H9 (cell line): ENCODE results near the gene GNA12. TPM values are rescaled to one million over a fixed set of nuclear protein-coding genes. Genes with fewer than 3 reads are reported as not detected.

Experiments used
- DNase-seq: peaks from one replicate; pipeline ENCODE4 v3.0.0-alpha.2; 2017
- H2AFZ ChIP-seq: one replicate; pipeline ENCODE4 v1.6.1; 2013; ENCODE audit warnings: mild to moderate bottlenecking, low read length, control low read depth, moderate library complexity
- H2AK5ac ChIP-seq: 2 replicates; pipeline ENCODE4 v1.6.1; 2013; ENCODE audit warnings: low read length, control low read depth, mixed read lengths; ENCODE audit not compliant: insufficient read length
- H2BK120ac ChIP-seq: one replicate; pipeline ENCODE4 v1.6.1; 2013; ENCODE audit warnings: low read depth, mild to moderate bottlenecking, low read length, control low read depth, inconsistent platforms; ENCODE audit not compliant: poor library complexity, severe bottlenecking
- H2BK12ac ChIP-seq: 2 replicates; pipeline ENCODE4 v1.6.1; 2013; ENCODE audit warnings: low read length, control low read depth, mixed read lengths, low read depth; ENCODE audit not compliant: insufficient read length
- H2BK15ac ChIP-seq: 2 replicates; pipeline ENCODE4 v1.6.1; 2013; ENCODE audit warnings: low read depth, low read length, control low read depth
- H2BK20ac ChIP-seq: one replicate; pipeline ENCODE4 v1.6.1; 2013; ENCODE audit warnings: low read depth, mild to moderate bottlenecking, low read length, control low read depth, inconsistent platforms; ENCODE audit not compliant: poor library complexity, severe bottlenecking
- H2BK5ac ChIP-seq: 2 replicates; pipeline ENCODE4 v1.6.1; 2013; ENCODE audit warnings: low read length, control low read depth, mixed read lengths; ENCODE audit not compliant: insufficient read length
- H3K14ac ChIP-seq: 2 replicates; pipeline ENCODE4 v1.6.1; 2013; ENCODE audit warnings: low read length, control low read depth; ENCODE audit not compliant: insufficient read depth
- H3K18ac ChIP-seq: 2 replicates; pipeline ENCODE4 v1.6.1; 2013; ENCODE audit warnings: low read depth, mild to moderate bottlenecking, mixed read lengths, low read length, control low read depth; ENCODE audit not compliant: insufficient read length
- H3K23ac ChIP-seq: 2 replicates; pipeline ENCODE4 v1.6.1; 2013; ENCODE audit warnings: low read length, control low read depth, mixed read lengths, low read depth; ENCODE audit not compliant: insufficient read length
- H3K23me2 ChIP-seq: 2 replicates; pipeline ENCODE4 v1.6.1; 2013; ENCODE audit warnings: low read depth, mild to moderate bottlenecking, mixed read lengths, low read length, control low read depth; ENCODE audit not compliant: insufficient read length, poor library complexity, severe bottlenecking
- H3K27ac ChIP-seq: 2 replicates; pipeline ENCODE4 v1.5.1; 2013; ENCODE audit warnings: low read length, control low read depth, mixed read lengths, low read depth; ENCODE audit not compliant: insufficient read length
- H3K27me3 ChIP-seq: 2 replicates; pipeline ENCODE4 v1.6.1; 2013; ENCODE audit warnings: low read length, control low read depth, inconsistent platforms; ENCODE audit not compliant: insufficient read depth
- H3K4ac ChIP-seq: 2 replicates; pipeline ENCODE4 v1.6.1; 2013; ENCODE audit warnings: low read depth, mild to moderate bottlenecking, control low read depth, inconsistent platforms, low read length, moderate library complexity
- H3K4me1 ChIP-seq: 2 replicates; pipeline ENCODE4 v1.6.1; 2013; ENCODE audit warnings: low read length, control low read depth, inconsistent platforms; ENCODE audit not compliant: insufficient read depth
- H3K4me2 ChIP-seq: 2 replicates; pipeline ENCODE4 v1.6.1; 2013; ENCODE audit warnings: low read length, control low read depth, mixed read lengths; ENCODE audit not compliant: insufficient read length, insufficient read depth
- H3K56ac ChIP-seq: 2 replicates; pipeline ENCODE4 v1.6.1; 2013; ENCODE audit warnings: low read depth, mild to moderate bottlenecking, mixed read lengths, low read length, control low read depth; ENCODE audit not compliant: insufficient read length
- H3K79me1 ChIP-seq: 2 replicates; pipeline ENCODE4 v1.6.1; 2013; ENCODE audit warnings: low read depth, mild to moderate bottlenecking, moderate library complexity, low read length, control low read depth, inconsistent platforms; ENCODE audit not compliant: insufficient read depth, poor library complexity, severe bottlenecking
- H3K79me2 ChIP-seq: 2 replicates; pipeline ENCODE4 v1.6.1; 2013; ENCODE audit warnings: low read length, control low read depth, inconsistent platforms; ENCODE audit not compliant: insufficient read depth
- H3K9ac ChIP-seq: 2 replicates; pipeline ENCODE4 v1.6.1; 2013; ENCODE audit warnings: low read length, control low read depth, mixed read lengths; ENCODE audit not compliant: insufficient read length; ENCODE audit errors: extremely low read depth
- H3K9me3 ChIP-seq: one replicate; pipeline ENCODE4 v1.6.1; 2013; ENCODE audit warnings: low read depth, low read length, inconsistent platforms; ENCODE audit not compliant: control insufficient read depth
- H3T11ph ChIP-seq: one replicate; pipeline ENCODE4 v1.6.1; 2013; ENCODE audit warnings: mild to moderate bottlenecking, low read length, control low read depth, inconsistent platforms
- H4K20me1 ChIP-seq: one replicate; pipeline ENCODE4 v1.6.1; 2013; ENCODE audit not compliant: control insufficient read depth, insufficient read length, insufficient read depth
- H4K5ac ChIP-seq: 2 replicates; pipeline ENCODE4 v1.6.1; 2013; ENCODE audit warnings: low read depth, mild to moderate bottlenecking, mixed read lengths, low read length, control low read depth; ENCODE audit not compliant: insufficient read length
- H4K8ac ChIP-seq: replicated peaks from 2 replicates; pipeline ENCODE4 v1.6.1; 2013; ENCODE audit warnings: low read length, control low read depth, mixed read lengths, low read depth; ENCODE audit not compliant: insufficient read length
- H4K91ac ChIP-seq: 2 replicates; pipeline ENCODE4 v1.6.1; 2013; ENCODE audit warnings: low read depth, mild to moderate bottlenecking, moderate library complexity, mixed read lengths, low read length, control low read depth; ENCODE audit not compliant: insufficient read length
- H3K27ac Mint-ChIP-seq, 3 experiments: 2 replicates in 2 of 3; 3 replicates in 1 of 3; pipeline ENCODE4 v1.8.0; 2020 to 2021; ENCODE audit warnings: mixed read lengths in 3 of 3, mild to moderate bottlenecking in 1 of 3, moderate library complexity in 1 of 3
- H3K27me3 Mint-ChIP-seq: 2 replicates; pipeline ENCODE4 v1.8.0; 2021; ENCODE audit warnings: low read depth, mild to moderate bottlenecking, moderate library complexity, mixed read lengths
- H3K36me3 Mint-ChIP-seq, 3 experiments: 2 replicates in 2 of 3; 3 replicates in 1 of 3; pipeline ENCODE4 v1.8.0; 2020 to 2021; ENCODE audit warnings: low read depth in 3 of 3, mixed read lengths in 3 of 3; ENCODE audit not compliant: insufficient read depth in 1 of 3
- H3K4me1 Mint-ChIP-seq, 2 experiments: 2 replicates each; pipeline ENCODE4 v1.8.0; 2020; ENCODE audit warnings: mixed read lengths in 2 of 2
- H3K4me3 Mint-ChIP-seq, 2 experiments: 2 replicates in 1 of 2; 3 replicates in 1 of 2; pipeline ENCODE4 v1.8.0; 2020 to 2021; ENCODE audit warnings: mild to moderate bottlenecking in 2 of 2, mixed read lengths in 2 of 2, moderate library complexity in 1 of 2
- H3K9me3 Mint-ChIP-seq, 2 experiments: 2 replicates in 1 of 2; 3 replicates in 1 of 2; pipeline ENCODE4 v1.8.0; 2020; ENCODE audit warnings: mild to moderate bottlenecking in 2 of 2, mixed read lengths in 2 of 2, moderate library complexity in 1 of 2
- WGBS: extraction: QIAGEN DNeasy Blood & Tissue Kit; methylation state at CpG from one replicate; pipeline ENCODE4 v1.1.7; 2013; ENCODE audit warnings: missing lambda C conversion rate, low lambda C conversion rate, mixed read lengths; ENCODE audit not compliant: insufficient read length; ENCODE audit errors: extremely low coverage; 5-methylcytosine and 5-hydroxymethylcytosine counted together
- total RNA-seq: library from RNA; stranded (reverse); gene quantifications from 2 replicates; pipeline ENCODE4 v1.2.1, GENCODE V29; 2021
- TF ChIP-seq, protein P1 (sequence below): fragments of 200-600 bp; sonication (generic); conservative IDR thresholded peaks from 3 replicates; pipeline ENCODE4 v1.8.0; 2021; ENCODE audit warnings: antibody characterized with exemption, mild to moderate bottlenecking

Gene GNA12
- total RNA-seq, 1 experiment from 2014 or later: 60.2 TPM

DNA sequence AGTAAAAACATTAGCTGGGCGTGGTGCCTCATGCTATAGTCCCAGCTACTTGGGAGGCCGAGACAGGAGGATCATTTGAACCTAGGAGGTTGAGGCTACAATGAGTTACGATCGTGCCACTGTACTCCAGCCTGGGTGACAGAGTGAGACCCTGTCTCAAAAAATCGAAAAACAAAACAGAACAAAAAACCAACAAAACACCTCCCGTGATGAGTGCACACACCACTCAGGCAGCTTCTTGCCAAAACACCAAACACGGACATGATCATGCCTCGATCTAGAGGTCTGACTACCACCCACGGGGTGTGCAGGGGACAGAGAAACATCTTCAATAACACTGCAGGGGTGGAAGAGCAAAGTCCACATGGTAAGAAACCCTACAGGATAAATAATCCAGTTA, 111.7 kb downstream of the GNA12 start:
- Histone ChIP-seq H3K18ac (no peak overlapping the region), H2AFZ (no peak overlapping the region), H4K91ac (no peak overlapping the region), H3K79me1 (peaks cover 8% of the 10 kb centered on the region), H3K56ac (no peak overlapping the region), H4K20me1 (no peaks in the 10 kb centered on the region), H2BK5ac (no peak overlapping the region), H3K27ac (no peak overlapping the region), H3K9ac (no peak overlapping the region), H3K79me2 (no peaks in the 10 kb centered on the region; the same call in 1 of the 2 replicates), H3K4me2 (no peak overlapping the region), H3K27me3 (no peaks in the 10 kb centered on the region), H2AK5ac (no peak overlapping the region), H4K5ac (no peak overlapping the region), H3K4me1 (no peaks in the 10 kb centered on the region; the same call in 1 of the 2 replicates), H3T11ph (no peak overlapping the region), H3K4ac (no peak overlapping the region), H2BK20ac (no peak overlapping the region), H4K8ac (no peak overlapping the region), H2BK12ac (no peak overlapping the region), H2BK15ac (no peak overlapping the region), H3K9me3 (no peaks in the 10 kb centered on the region), H3K23me2 (no peaks in the 10 kb centered on the region), H2BK120ac (no peak overlapping the region), H3K23ac (no peak overlapping the region), H3K14ac (no peak overlapping the region)
- peak; percentile 10 for DNase-seq
- TF ChIP-seq, protein P1, sequence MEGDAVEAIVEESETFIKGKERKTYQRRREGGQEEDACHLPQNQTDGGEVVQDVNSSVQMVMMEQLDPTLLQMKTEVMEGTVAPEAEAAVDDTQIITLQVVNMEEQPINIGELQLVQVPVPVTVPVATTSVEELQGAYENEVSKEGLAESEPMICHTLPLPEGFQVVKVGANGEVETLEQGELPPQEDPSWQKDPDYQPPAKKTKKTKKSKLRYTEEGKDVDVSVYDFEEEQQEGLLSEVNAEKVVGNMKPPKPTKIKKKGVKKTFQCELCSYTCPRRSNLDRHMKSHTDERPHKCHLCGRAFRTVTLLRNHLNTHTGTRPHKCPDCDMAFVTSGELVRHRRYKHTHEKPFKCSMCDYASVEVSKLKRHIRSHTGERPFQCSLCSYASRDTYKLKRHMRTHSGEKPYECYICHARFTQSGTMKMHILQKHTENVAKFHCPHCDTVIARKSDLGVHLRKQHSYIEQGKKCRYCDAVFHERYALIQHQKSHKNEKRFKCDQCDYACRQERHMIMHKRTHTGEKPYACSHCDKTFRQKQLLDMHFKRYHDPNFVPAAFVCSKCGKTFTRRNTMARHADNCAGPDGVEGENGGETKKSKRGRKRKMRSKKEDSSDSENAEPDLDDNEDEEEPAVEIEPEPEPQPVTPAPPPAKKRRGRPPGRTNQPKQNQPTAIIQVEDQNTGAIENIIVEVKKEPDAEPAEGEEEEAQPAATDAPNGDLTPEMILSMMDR: no peak
- Mint-ChIP-seq H3K4me1 (peaks cover 21 to 22% of the 10 kb centered on the region in 2 experiments), H3K9me3 (no peaks in the 10 kb centered on the region), H3K36me3 (peaks cover 31 to 43% (median 41%) of the 10 kb centered on the region in 3 experiments; a peak in 6 of 7 replicates), H3K27me3 (no peaks in the 10 kb centered on the region), H3K4me3 (no peak overlapping the region), H3K27ac (peak overlapping the region in 2 of 3 experiments; percentile 3 to 29; a peak in 1 of 7 replicates)
- WGBS: no CpG with 5 or more reads among the region's 9 CpGs
